D721Med (cell line): ENCODE measurements around the gene CPS1.

Experiments
- DNase-seq: peaks from one replicate; pipeline ENCODE4 v3.0.0; 2011; ENCODE audit warnings: low spot score; ENCODE audit not compliant: insufficient read length
- FAIRE-seq: peaks from 2 replicates; lab custom pipeline; 2011; peaks lifted over from hg19 to GRCh38; lab: Jason Lieb, UNC
- TF ChIP-seq, protein P1 (sequence below): IDR thresholded peaks from 2 replicates; pipeline ENCODE4 v1.5.1; 2012; ENCODE audit warnings: mild to moderate bottlenecking, control low read depth; ENCODE audit not compliant: insufficient read depth; ENCODE audit errors: missing control alignments

CPS1 gene

DNA sequence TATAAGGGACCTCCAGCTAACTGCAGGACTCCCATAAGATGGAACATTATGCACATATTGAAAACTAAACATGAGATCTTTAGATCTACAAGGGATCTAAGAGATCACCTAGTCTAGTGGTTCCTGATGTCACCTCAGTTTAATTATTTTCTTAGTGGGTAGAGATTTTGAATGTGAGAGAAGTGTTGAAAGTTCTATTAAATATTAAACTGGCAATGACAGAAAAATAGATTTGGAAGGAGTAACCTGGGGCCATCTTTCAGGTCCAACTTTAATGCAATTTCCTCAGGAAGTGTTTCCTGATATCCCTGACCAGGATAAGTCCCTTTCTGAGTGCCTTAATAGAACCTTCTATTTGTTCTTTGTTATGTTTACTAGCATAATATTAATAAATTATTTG lies 29.1 kb upstream of the CPS1 start:
- DNase-seq (no peak), FAIRE-seq (no peak)
- TF ChIP-seq, protein P1, sequence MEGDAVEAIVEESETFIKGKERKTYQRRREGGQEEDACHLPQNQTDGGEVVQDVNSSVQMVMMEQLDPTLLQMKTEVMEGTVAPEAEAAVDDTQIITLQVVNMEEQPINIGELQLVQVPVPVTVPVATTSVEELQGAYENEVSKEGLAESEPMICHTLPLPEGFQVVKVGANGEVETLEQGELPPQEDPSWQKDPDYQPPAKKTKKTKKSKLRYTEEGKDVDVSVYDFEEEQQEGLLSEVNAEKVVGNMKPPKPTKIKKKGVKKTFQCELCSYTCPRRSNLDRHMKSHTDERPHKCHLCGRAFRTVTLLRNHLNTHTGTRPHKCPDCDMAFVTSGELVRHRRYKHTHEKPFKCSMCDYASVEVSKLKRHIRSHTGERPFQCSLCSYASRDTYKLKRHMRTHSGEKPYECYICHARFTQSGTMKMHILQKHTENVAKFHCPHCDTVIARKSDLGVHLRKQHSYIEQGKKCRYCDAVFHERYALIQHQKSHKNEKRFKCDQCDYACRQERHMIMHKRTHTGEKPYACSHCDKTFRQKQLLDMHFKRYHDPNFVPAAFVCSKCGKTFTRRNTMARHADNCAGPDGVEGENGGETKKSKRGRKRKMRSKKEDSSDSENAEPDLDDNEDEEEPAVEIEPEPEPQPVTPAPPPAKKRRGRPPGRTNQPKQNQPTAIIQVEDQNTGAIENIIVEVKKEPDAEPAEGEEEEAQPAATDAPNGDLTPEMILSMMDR = no peak

DNA sequence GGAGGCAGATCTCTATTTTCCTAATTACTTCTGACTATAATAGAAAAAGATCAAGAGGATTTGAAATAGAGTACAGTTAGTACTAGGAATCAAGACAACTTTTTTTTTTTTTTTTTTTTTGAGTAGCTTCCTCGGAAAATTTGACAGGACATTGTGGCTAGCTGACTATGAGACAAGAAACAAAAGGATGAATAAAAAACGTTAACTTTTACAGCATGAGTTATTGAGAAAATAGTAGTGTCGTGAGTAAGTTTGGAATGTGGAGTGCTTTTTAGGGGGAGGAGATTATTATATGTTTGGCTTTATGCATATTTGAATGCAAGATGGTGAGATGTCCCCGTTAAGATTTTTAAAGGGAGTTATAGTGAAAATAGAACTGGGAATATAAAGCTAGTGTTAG lies 27.7 kb upstream of the CPS1 start:
- TF ChIP-seq, protein P1 = no peak
- FAIRE-seq (no peak), DNase-seq (no peak)

DNA sequence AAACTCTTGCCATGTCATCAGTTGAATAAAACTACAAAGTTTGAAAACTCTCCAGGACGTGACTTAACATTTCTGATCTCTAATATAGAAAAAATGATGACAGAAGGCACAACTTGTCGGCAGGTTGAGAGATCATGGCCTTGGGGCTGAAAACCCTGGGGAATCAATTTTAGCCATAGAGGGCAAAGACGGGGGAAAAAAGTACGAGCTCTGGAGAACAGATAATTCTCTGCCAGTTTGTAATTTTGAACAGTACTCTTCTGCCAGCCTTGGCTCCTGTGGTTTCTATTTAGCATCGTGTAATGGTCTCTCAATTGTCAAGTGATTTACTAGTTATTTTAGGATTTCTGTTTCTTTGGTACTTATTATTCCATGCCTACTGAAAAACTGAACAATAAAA lies 25.3 kb upstream of the CPS1 start:
- TF ChIP-seq, protein P1 = no peak
- FAIRE-seq (no peak), DNase-seq (no peak)

DNA sequence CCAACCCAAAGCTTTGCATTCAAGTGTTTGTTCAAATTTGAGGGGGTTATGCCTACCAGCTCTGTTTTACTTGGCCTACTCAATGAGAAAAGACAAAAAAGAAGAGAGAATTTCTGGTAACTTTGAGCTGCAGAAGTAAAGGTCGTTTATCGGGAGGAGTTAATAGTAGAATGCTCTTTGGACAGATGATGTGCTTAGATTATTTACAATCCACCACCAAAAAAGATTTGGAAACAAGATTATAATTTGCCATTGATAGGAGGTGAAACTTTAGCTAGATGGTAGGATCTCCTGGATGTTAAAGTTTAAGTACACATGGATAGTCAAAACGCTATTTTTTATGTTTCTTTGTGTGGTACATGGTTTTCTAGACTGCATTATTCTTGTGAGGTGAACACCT lies 24.9 kb upstream of the CPS1 start:
- TF ChIP-seq, protein P1 = no peak
- no peak for FAIRE-seq
- no peak for DNase-seq

DNA sequence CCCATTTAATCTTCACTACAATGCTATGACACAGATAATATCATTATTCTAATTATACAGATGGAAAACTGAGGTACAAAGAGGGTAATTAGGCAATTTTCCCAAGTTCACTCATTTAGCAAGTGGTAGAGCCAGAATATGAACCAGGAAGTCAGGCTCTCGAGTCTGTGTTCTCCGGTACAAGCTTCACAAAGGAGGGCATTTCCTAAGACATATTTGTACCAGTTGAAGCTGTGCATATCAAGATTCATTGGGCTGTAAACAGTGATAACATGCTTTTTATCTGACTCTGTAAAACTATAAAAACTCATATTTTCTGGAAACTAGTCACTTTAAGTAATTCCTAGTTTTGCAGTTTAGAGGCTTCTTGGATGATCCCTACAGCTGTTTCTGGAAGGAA lies 23.0 kb upstream of the CPS1 start:
- DNase-seq (no peak), FAIRE-seq (no peak)
- TF ChIP-seq, protein P1 = no peak

DNA sequence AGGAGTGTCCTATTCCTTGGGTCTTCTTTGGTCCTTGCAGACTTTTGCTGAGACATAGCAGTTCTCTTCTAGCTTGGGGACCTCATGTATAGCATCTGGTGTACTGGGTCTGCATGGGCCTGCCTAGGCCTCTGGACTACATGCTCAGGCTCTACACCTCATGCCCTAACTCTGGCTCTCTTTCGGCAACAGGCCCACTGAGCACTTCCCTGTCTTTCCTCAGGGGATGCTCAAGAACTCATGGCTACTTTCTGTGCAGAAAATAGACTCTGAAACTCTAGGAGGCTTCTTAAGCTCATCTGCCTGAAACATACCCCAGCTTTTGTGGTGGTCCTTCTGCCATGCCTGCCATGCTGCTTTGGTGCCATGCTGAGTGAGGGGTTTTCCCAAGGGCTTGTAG lies 21.5 kb upstream of the CPS1 start:
- no peak for FAIRE-seq

DNA sequence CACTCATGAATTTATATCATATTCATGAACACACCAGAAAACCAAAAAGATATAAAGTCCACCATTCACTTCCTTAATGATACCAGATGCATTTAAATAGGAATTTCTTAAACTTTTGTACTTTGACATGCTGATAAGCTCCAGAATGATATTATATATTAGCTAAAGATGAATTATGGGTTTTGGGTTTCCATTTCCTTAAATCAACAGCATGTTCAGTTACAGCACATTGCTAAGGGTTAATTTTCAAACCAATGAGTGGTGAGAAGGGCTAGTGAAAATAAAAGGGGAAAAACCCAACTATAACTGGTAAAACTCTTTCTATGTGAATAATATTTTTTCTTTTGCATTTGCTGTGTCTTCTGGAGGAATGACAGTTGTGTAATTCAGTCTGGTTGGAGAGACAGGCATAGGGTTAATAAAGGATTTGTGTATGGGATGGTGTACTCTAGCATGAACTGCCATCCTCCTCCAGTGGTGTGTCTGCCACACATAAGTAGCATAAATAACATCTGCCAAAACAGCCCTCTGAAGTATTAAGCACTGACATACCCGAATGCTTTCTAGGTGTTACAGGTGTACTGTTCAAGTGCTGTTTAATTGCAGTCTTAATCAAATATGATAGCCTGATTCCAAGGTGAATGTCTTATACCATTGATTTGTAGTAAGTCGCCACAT lies 19.3 kb upstream of the CPS1 start:
- TF ChIP-seq, protein P1 = no peak
- FAIRE-seq (no peak), DNase-seq (no peak)

More for the DNA sequence above, 21.5 kb upstream of the CPS1 start:
- DNase-seq = no peak
- TF ChIP-seq, protein P1 = no peak
